Hepatocyte (in vitro differentiated cells): ENCODE results near the gene CPLANE2.

Experiments used
- EZH2 ChIP-seq: fragments of 200-600 bp; sonication (generic); IDR thresholded peaks from 2 replicates; pipeline ENCODE4 v1.6.1; 2016; ENCODE audit warnings: antibody characterized with exemption, mild to moderate bottlenecking, borderline replicate concordance
- TF ChIP-seq, protein P1 (sequence below): fragments of 200-600 bp; sonication (generic); IDR thresholded peaks from 2 replicates; pipeline ENCODE4 v1.5.1; 2016; ENCODE audit warnings: antibody characterized with exemption, mild to moderate bottlenecking; ENCODE audit not compliant: poor library complexity

GRCh38 chr1:16229976-16230740 is 6.8 kb downstream of the CPLANE2 start:
- TF ChIP-seq, protein P1, sequence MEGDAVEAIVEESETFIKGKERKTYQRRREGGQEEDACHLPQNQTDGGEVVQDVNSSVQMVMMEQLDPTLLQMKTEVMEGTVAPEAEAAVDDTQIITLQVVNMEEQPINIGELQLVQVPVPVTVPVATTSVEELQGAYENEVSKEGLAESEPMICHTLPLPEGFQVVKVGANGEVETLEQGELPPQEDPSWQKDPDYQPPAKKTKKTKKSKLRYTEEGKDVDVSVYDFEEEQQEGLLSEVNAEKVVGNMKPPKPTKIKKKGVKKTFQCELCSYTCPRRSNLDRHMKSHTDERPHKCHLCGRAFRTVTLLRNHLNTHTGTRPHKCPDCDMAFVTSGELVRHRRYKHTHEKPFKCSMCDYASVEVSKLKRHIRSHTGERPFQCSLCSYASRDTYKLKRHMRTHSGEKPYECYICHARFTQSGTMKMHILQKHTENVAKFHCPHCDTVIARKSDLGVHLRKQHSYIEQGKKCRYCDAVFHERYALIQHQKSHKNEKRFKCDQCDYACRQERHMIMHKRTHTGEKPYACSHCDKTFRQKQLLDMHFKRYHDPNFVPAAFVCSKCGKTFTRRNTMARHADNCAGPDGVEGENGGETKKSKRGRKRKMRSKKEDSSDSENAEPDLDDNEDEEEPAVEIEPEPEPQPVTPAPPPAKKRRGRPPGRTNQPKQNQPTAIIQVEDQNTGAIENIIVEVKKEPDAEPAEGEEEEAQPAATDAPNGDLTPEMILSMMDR, result no peak
- no peak for TF ChIP-seq EZH2
